HG03354 (cell line): ENCODE results near the gene SETD9.
A peak's percentile ranks its signal among the peaks of the same experiment; 100 is the strongest.

Experiments used
- ATAC-seq: cut with Tn5 transposase; IDR thresholded peaks from one replicate; pipeline ENCODE4 v1.9.1; 2021; ENCODE audit warnings: mild to moderate bottlenecking; ENCODE audit not compliant: unreplicated experiment, poor library complexity, severe bottlenecking

SETD9 gene

DNA sequence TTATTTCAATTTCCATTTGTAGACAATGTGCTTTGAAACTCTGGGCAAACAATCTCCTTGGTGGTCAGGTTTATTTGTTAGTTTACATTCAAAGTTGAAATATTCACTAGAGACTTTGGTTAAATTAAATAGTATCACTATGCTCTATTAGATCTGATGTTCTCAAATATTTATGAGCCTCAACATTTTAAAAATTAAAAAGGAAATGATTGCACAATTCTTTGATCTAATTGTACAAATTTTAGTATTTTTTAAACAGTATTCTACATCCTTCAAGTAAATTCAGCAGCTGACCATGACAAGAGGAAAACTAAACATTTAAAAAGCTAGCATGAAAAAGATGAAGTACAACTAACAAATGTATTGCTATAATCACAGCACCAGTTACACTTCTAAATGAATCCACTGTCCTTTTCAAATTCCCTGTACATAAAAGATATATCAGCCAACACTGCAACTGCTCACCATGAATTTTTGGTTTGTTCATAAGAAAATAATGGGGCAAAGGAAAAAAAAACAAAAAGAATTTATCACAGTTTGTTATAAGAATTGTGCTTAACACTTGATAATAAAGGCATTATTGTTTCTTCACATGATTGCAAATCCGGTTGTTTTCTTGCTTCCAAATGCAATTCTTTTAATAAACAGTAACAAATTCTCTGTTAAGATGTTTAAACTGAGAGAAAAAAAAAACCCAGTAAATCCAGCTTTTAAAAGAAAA, 10.7 kb downstream of the SETD9 start:
- no peak for ATAC-seq

GRCh38 chr5:56922922-56923321, 13.5 kb downstream of the SETD9 start:
- no peak for ATAC-seq

- ATAC-seq = no peak
Measured at GRCh38 chr5:56934325-56934724, 24.9 kb downstream of the SETD9 start.

- no peak for ATAC-seq
Measured at GRCh38 chr5:56938858-56939257, 29.5 kb downstream of the SETD9 start.

DNA sequence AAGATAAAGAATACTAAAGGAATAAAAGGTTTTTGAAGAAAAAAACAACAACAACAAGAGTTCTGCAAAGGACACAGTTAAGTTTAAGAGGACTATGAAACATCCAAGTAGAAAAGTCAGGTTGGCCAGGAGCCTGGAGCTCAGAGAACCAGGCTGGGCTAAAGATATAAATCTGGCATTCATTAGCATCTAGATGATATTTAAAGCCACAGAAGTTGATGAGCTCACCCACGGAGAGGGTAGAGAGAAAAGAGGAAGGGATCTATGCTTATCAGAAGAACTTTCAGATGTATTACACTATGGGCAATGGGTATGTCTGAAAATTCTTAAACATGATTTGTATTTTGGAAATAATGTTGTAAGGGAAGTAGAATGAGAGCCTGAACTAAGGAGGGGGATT, 32.6 kb downstream of the SETD9 start:
- ATAC-seq = no peak

DNA sequence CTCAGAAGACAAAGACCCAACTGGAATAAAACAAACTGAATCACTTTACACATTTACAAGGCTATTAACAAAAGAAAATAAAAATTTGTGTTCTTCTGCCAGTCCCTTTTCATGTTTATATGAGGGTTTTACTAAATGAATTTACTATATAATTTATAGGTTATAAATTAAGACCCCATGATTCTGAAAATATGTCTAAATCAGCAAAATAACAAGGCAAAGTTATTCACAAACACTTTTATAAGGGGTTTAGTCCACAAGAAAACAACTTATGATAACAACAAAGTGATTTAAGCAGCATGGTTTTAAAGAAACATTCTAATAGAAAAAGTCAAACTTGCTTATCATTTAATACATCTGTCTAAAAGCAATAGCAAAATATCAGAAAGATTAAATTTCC, 37.7 kb downstream of the SETD9 start:
- no peak for ATAC-seq

- peak; percentile 47 for ATAC-seq
Measured at GRCh38 chr5:56950626-56951125, 41.3 kb downstream of the SETD9 start.

- peak; percentile 57 for ATAC-seq
Measured at GRCh38 chr5:56951126-56951945, 41.9 kb downstream of the SETD9 start.

GRCh38 chr5:56951946-56952691, 42.7 kb downstream of the SETD9 start, which contains the start of gene MIER3:
MIER3 (minus strand) TSS chr5:56952123; CDS start chr5:56952102, 21 bp downstream.
- peak; percentile 92 for ATAC-seq

DNA sequence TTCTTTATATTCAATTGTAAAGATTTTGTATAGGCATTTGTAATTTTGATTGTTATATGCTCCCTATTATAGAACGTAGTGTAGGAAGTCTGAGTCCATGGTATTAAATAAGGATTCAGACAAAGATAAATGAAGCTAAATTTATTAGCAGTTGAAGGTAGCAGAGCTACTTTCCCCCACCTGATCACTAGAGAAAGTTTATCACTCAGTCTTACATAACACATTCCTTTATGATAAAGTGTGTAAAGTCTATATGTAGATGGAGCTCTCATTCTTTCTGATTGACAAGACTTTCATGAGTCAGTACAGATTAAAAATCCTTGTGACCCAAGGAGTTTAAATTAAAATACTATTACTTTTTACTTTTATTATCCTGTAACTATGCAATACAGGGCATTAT, 44.9 kb downstream of the SETD9 start:
- no peak for ATAC-seq

DNA sequence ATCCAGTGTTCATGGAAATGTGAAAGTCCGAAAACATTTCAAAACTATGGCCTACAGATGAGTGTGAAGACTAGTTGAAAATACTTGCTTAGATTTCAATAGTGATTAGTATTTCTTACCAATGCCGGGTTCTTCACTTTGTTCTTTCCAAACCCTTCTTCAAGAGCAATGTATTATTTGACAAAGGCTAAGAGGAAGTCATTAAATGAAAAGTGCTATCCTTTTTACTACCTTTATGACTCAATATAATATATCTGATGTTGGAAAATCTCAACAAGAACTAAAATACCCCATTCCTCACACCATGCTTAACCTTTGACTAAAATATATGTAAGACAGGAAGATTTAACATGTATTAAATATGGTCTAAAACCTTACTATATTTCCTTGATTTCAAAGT, 49.2 kb downstream of the SETD9 start:
- ATAC-seq = no peak

DNA sequence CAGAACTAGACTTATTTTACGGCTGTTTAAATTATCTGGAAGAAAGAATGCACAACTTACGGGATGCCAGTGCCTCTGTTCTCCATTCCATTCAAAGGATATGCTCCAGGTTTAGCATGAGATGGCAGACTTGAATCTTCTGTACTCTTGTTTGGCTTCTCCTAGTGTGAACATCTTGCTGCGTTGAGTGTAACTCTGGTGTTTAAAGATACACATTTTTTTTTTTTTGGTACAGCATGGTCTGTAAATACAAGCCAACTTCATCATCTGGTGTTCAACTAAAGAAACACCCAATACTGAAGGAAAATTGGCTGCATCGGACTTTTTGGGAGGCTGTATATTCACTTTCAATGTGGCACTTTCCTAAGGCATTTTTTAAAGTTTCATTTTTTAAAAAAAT, 49.9 kb downstream of the SETD9 start:
- no peak for ATAC-seq

GRCh38 chr5:56961746-56962145, 52.4 kb downstream of the SETD9 start:
- ATAC-seq = no peak

DNA sequence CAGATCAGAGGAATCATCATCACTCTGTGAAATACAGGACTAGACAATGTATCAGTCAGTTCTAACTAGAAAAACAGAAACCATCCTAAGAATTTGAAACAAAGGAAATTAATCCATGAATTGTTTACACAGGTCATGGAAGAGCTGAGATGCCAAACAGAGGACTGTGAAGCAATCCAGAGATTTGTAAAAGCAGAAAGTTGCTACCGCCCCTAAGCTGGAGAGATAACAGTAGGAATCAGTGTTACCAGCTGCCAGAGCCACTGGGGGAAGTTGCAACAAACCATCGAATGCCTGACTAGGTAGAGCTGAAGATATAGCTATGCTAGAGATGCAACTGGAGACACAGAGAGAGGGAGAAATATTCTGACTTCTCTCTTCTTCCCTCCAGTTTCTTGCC, 52.9 kb downstream of the SETD9 start:
- ATAC-seq = no peak

GRCh38 chr5:56963246-56963645, 53.9 kb downstream of the SETD9 start:
- ATAC-seq = no peak

DNA sequence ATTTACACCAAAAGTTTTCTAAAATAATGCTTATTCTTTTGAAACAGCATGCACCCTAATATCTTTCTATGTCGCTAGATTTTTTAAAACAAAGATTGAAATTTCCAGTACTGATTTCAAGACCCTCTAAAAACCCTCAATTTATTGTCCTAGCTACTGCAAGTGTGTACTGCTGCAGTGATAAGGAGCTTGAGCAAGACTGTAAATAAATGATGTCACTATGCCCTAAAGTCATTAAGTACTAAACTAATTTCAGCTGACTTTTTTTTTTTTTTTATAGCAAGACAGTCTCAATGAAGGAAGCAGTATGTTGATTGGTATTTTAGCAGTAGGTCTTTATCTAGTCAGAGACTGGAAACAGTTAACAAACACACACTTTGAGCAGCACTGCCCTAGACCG, 54.8 kb downstream of the SETD9 start:
- ATAC-seq = no peak
